Jurkat, Clone E6-1 (cell line): ENCODE measurements around the gene RNF38.
A peak's percentile ranks its signal among the peaks of the same experiment; 100 is the strongest.
"Not testable (repeated sequence)": the region's sequence is repeated elsewhere in the genome, so short reads cannot be mapped to it uniquely, and the experiment has no call there.

Experiments used
- DNase-seq: peaks from one replicate; pipeline ENCODE4 v3.0.0-alpha.2; 2011; ENCODE audit warnings: low read depth, low spot score
- H3K4me3 ChIP-seq: 2 replicates; pipeline ENCODE4 v1.5.1; 2011; ENCODE audit warnings: mild to moderate bottlenecking, low read length, control low read depth, moderate library complexity

RNF38 gene

DNA sequence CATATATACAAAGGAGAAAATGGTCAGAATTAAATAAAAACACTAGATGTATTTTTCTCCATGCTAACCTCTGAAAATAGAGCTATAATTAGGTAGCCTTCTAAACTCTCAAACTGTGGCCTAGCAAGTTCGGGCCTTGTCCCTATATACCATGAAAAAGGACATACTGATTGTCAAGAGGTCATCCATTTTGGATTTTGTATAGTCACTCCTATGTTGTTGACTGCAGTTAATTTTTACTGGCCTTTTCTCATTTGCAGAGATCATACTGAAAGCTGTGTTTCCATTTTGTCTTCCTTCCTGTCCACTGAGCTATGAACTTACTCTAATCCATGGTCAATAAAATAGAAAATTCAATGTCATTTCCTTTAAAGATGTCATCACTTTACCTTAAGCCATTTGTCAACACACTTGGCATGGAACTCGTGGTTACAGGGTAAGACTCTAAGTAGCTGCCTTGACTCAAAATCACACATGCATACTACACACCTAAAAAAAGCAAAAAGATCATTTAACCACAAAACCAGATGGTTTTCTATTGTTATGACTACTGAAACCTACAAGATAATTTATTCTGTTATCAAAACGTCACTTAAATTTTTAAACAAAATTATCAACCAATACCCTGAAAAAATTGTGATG, 58.0 kb downstream of the RNF38 start:
- peak; percentile 7 for DNase-seq
- H3K4me3 ChIP-seq: no peak overlapping the region

DNA sequence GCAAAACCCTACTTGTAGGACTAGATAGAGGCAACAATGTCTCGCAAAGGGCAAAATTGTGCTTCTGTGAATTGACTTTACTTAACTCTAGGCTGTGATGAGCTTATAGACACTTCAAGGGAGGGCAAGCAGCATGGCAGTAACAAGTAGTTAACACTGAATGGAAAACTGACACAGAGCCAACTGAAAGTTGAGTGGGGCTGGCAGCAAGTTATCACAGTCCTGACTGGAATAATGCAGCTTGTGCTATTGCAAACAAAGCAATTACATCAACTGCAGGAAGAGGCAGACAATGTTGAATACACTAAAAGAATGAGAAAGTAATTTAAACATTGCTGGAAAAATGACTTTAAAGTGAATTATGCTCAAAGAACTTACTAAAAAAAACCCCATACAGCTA, 62.2 kb downstream of the RNF38 start:
- H3K4me3 ChIP-seq: no peak overlapping the region
- no peak for DNase-seq

DNA sequence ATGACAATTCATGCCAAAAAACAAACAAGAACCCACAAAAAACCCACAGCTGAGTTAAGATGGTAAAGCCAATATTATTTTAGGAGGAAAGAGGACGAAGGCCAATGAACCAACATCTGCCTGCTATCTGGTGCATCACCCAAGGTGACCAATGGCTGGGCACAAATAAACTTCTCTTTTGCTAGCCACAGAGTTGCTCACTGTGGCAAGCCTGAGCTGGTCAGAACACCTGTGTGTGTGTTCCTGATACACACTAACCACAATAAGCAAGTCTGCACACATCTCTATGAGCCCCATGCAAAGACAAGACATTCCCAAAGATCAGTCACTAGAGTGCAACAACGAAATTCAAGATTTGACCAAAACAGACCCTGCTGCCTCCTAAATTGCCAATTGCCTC, 63.1 kb downstream of the RNF38 start:
- no peak overlapping the region for H3K4me3 ChIP-seq
- no peak for DNase-seq

DNA sequence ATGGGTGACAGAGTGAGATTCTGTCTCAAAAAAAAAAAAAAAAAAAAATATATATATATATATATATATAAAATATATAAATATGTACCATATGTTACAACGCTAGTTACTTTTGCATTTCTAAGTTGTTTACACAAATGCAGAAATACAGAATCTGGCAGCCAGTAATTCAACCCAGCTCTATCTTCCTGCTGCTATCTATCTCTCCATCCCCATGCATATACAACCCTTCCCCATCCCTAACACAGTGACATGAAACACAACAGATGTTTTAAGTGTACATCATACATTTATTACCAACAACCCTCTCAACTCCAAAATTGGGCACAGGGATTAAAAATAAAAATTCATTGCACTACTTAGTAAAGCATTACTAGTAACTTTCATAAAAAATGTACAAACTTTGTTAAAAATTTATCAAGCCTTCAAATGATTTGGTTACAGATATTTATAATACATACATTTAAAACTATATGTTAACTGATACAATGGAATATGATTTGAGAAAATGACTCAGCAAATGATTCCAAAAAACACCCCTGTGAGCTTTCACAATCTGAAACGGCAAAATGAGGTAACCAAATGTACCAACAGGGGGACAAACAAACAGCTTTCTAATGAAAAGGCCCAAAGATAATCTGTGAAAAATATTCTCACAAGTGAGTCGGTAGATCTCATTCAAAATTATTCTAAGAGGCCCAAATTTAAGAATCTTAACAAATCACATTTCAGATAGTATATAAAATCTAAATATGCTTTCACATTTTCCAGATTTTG, 63.8 kb downstream of the RNF38 start:
- H3K4me3 ChIP-seq: no peak overlapping the region
- DNase-seq: no peak

DNA sequence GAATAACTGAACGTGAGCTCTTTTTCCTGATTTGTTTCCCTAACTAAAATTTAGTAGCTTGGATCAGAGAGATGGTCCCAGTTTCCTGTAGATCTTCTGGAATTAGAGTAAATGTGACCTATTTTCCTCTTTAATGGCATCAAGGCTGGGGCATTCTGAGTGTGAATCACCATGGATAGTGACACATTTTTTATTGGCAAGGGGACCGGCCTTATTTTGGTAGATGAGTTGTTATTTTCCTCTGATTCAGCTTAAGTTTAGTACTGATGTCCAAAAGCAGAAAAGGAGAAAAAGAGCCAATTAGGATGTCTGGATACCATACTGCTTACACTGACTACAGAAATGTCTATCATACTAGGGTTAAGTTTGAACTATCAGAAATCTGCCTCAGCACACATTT, 68.1 kb downstream of the RNF38 start:
- no peak overlapping the region for H3K4me3 ChIP-seq
- no peak for DNase-seq

DNA sequence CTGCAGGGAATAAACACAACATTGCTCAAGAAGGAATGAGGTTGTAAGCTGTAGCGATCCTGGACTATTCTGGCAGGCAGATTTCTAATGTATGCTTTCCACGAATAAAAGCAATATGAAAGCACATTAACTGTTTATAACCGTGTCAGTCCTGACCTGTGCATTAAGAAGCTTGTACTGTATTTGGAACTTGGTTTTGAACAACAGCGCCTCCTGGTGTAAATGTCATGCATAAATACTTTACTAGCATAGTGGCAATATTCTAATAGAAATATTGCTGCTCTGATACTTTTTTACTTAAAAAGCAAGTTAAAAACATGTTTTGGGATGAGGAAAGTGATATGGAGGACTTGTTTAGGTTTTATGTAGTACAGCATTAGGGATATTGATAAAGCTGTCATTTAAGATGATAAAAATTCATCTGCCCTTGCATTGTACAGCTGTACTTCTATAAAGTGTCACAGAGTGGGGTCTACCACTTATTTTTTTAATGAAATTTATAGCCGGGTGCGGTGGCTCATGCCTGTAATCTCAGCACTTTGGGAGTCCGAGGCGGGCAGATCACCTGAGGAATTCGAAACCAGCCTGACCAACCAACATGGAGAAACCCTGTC, 71.2 kb downstream of the RNF38 start:
- peak; percentile 77 for DNase-seq
- H3K4me3 ChIP-seq: no peak overlapping the region

DNA sequence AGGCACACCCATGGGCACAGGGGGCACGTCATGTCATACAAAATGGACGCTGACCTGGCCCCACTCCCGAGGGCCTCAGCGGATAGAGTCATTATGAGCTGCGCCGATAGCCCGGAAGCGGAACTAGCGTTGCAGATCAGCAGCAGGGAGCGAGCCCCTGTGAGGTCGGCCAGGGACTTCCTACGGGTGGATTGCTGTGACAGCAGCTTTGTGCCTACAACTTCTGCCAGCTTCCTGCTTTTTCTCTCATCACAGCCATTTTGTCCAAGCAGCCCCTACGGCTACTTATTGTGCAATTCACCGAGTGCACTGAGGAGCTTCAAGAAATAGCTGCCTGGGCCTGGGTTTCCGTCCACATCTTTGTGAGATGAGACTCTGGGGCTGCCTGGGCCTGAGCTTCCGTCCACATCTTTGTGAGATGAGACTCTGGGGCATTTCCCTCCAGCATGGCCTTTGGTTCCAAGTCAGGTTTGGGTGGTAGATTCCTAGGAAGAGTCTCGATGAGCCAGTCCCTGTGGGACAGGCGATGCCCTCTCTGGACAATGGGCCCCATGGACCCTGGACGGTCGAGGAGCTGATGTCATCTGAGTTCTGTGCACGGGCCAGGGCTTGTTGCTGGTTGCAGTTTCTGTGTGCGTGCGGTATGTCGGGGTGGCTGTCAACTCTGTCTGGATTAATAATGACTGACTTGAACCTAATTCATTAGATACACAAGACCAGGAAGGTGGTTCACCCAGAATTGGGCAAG, 74.8 kb downstream of the RNF38 start:
- no peak for DNase-seq
- H3K4me3 ChIP-seq: no peak overlapping the region

DNA sequence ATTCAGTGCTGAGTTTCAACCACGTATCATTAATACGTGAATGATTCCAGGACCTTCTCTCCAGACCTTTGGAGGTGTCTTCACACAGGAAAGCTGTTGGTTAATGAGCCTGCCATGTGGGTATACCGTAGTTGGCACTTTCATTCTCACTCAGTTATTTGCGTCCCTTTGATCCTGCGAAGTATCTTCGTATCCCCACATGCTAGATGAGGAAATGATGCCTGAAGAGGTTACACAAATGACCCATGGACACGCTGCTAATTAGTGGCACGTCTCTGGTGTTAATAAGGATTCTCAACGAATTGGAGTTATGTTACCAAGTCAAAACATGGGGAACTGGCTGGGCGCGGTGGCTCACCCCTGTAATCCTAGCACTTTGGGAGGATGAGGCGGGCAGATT, 76.1 kb downstream of the RNF38 start:
- DNase-seq: no peak
- no peak overlapping the region for H3K4me3 ChIP-seq

DNA sequence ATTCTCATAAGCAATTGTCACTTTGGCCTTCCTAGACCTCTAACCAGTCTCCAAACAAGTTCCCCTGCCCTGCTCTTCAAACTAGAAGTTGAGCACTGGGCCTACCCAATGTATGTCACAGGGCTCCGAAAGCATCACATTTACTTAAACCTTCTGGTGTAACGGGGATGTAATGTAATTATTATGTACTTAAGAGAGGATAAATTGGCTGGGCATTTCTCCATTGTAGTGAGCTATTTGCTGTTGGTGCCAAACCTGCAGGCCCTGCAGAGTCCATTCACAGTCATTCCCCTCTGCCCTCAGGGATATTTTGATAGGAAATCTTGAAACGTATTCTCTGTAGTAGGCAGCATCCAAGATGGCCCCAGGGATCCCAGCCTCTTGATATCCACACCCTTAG, 77.6 kb downstream of the RNF38 start:
- DNase-seq: no peak
- H3K4me3 ChIP-seq: no peak overlapping the region

DNA sequence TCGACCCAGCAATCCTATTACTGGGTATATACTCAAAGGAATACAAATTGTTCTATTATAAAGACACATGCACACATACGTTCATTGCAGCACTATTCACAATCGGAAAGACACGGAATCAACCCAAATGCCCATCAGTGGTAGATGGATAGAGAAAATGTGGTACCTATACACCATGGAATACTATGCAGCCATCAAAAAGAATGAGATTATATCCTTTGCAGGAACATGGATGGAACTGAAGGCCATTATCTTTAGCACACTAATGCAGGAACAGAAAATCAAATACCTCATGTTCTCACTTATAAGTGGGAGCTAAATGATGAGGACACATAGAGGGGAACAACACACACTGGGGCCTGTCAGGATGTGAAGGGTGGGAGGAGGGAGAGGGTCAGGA, 78.2 kb downstream of the RNF38 start:
- not testable (repeated sequence) for H3K4me3 ChIP-seq, DNase-seq

DNA sequence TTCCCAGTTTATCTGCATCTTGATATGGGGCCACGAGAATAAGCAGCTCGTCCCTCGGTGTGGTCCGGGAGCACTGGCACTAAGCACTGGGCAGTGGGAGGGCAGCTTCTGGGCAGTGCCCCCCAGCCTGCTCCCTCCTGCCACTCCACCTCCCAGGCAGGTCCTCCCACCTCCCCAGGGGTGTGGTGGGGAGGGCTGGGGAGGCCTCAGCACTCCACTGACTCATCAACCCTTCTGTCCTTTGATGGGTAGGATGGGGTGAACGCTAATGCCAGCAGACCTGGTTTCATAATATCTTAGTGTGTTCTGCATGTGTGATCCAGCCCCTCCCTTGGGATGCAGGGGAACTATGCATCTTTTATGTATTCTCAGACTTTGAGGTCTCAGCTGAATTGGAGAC, 79.6 kb downstream of the RNF38 start:
- no peak for DNase-seq
- no peak overlapping the region for H3K4me3 ChIP-seq

DNA sequence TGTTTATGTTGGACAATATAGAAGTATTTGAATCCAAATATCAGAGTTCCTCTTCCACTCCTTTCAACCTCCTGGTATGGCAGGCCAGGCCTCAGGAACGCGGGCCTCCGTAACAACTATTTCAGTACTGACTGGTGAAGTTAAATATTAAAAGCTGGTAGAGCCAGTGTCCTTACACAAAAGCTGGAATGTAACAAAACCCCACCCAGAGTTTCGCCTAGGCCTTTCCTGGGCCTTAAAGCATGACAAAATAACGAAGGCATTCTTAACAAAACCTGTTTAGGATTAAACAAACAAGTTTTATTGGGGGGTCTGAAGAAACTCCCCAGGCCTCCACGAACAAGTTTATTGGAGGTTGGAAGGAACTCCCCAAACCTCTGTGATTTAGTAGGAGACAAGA, 80.3 kb downstream of the RNF38 start:
- H3K4me3 ChIP-seq: no peak overlapping the region
- DNase-seq: no peak

DNA sequence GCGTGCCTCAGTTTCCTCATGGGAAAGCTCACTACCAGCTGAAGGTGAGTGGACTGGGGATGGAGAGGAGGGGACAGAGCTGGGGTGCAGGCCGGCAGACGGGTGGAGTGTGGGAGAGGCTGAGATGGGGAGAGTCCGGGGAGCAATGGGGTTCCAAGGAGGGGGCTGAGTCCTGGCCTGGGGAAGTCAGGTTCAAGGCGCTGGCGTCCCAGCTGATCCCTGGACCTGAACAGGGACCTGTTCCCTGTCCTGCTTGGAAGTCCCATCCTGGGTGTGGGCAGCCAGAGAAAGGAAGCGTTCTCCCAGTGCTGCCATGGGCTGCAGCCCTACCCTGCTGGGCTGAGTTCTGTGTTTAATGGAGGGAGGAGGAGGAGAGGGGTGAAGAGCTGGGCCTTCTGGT, 80.9 kb downstream of the RNF38 start:
- no peak for DNase-seq
- no peak overlapping the region for H3K4me3 ChIP-seq

DNA sequence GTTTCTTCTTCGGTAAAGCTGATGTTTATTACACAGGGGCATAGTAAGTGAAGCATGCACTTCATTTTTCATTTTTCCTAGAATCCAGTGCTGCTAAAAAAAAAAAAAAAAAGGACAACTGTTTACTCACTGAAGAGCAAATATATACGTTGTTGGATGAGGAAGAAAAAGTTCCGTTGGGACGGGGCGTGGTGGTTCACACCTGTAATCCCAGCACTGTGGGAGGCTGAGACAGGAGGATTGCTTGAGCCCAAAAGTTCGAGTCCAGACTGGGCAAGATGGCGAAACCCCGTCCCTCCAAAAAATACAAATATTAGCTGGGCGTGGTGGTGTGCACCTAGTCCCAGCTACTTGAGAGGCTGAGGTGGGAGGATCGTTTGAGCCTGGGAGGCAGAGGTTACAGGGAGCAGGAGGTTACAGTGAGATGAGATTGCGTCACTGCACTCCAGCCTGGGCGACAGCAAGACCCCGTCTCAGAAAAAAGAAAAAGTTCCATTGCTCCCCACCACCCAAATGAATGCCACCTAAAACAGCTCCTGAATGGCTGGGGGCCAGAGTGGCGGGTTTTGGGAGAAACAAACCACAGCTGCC, 81.8 kb downstream of the RNF38 start:
- H3K4me3 ChIP-seq: no peak overlapping the region
- no peak for DNase-seq

DNA sequence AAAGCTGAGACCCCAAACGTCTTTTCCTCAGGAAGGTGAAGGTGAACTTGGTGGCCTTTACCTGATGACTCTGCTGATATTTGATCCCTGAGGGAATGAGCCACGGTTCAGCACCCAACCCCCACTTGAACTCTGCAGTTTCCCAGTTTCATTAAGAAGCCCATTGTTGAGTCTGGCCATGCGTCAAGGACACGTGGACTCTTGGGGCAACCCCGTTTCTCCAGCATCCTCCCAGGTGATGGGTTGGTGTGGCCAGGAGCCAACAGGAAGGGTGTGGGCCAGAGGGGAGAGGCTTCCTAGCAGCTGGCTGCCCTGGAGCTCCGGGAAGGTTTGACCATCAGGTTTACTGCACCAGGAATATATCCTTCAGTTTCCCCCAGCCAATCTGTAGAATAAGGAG, 82.3 kb downstream of the RNF38 start:
- H3K4me3 ChIP-seq: no peak overlapping the region
- DNase-seq: no peak

DNA sequence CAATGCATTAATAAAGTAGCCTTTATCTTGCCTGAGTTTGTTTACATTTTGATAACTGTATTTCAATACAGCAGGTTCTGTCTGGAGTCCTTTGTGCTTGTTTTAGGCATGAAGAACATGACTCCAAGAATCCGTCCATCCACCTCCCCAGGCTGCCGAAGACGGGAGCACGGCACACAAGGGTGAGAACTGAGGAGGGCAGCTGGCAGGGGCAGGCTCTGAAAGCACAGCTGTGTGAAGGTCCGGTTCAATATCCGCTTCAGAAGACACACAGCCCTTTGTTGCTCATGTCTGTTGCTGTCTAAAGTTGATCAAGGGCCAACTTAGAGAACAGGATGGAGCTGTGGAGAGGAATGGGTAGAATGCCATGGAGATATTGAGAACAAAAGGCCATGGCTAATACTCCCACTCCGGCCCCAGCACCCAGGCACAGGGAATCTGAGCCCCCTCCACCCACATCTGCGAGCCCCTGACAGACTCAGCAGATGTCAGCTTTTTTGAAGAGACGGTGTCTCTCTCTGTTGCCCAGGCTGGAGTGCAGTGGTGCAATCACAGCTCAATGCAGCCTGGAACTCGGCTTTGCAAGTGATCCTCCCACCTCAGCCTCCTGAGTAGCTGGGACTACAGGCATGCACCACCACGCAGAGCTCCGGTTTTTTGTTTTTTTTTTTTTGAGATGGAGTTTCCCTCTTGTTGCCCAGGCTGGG, 83.3 kb downstream of the RNF38 start:
- no peak overlapping the region for H3K4me3 ChIP-seq
- DNase-seq: no peak

DNA sequence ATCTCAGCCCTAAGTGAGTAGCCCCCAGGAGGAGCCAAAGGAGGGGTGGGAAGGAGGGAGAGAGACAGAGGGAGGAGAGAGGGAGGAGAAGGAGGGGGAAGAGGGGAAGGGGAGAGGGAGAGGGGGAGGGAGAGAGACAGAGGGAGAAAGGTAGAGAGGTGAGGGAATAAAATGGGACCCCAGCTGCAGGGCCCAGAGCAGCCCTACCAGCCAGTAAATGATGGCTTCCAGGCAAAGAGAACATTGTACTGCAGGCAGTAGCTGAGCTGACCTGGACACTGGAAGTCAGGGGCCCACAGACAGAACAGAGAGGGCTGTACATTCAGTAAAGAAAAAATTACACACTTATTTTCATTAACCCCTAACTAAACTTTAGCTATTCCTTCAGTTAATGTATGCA, 84.0 kb downstream of the RNF38 start:
- no peak overlapping the region for H3K4me3 ChIP-seq
- DNase-seq: no peak

DNA sequence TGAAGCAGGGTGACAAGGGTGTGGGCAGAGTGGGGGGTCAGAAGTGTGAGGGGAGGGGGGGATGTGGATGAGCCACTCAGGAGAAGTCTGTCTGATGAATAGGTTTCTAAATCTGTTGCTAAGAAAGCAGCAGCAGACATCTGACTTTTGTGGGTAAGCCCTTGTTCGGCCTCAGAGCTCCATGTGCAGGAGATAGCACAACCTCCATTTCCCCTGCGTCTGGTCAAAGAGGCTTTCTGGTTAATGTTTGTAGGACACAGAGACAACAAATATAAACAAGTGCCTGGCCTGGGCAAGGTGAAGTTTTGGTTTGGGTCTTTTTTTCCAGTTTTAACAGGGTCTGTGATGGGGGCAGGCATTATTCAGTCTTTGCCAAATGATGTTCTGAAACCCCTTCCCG, 84.8 kb downstream of the RNF38 start:
- no peak for DNase-seq
- H3K4me3 ChIP-seq: no peak overlapping the region

DNA sequence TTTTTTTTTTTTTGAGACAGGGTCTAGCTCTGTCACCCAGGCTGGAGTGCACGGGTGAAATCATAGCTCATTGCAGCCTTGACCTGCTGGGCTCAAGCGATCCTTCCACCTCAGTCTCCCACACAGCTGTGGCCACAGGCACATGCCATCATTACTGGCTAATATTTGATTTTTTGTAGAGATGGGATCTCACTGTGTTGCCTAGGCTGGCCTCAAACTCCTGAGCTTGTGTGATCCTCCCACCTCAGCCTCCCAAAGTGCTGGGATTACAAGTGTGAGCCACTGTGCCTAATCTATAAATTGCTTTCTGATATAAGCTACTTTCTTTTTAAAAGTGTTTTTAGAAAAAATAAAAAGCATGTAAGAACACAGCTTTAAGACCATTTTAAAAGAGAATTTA, 85.3 kb downstream of the RNF38 start:
- DNase-seq: no peak
- no peak overlapping the region for H3K4me3 ChIP-seq
